ENCODE measurements around the gene FOXN4.

The FOXN4 gene

GRCh38 chr12:109346920-109347319 is 37.8 kb upstream of the FOXN4 start:
- no peak overlapping the region for H3K27ac ChIP-seq
- no peak for TF ChIP-seq CTCF (IDR thresholded peaks at IDR 0.05)
- H3K4me3 ChIP-seq = no peak overlapping the region
- no peak for DNase-seq (ENCODE audit: low spot score)

GRCh38 chr12:109345428-109345827 is 36.3 kb upstream of the FOXN4 start:
- TF ChIP-seq CTCF (IDR thresholded peaks at IDR 0.05) = no peak
- DNase-seq (ENCODE audit: low spot score) = no peak
- Histone ChIP-seq H3K27ac (no peak overlapping the region), H3K4me3 (no peak overlapping the region)

GRCh38 chr12:109343677-109344076 is 34.6 kb upstream of the FOXN4 start:
- no peak overlapping the region for H3K27ac ChIP-seq
- DNase-seq (ENCODE audit: low spot score) = no peak
- H3K4me3 ChIP-seq = no peak overlapping the region
- no peak for TF ChIP-seq CTCF (IDR thresholded peaks at IDR 0.05)

GRCh38 chr12:109336593-109336992 is 27.5 kb upstream of the FOXN4 start:
- TF ChIP-seq CTCF (IDR thresholded peaks at IDR 0.05) = no peak
- Histone ChIP-seq H3K27ac (no peak overlapping the region), H3K4me3 (no peak overlapping the region)
- no peak for DNase-seq (ENCODE audit: low spot score)

GRCh38 chr12:109334887-109335286 is 25.8 kb upstream of the FOXN4 start:
- TF ChIP-seq CTCF (IDR thresholded peaks at IDR 0.05) = no peak
- DNase-seq (ENCODE audit: low spot score) = no peak
- no peak overlapping the region for H3K27ac ChIP-seq
- H3K4me3 ChIP-seq = no peak overlapping the region

- DNase-seq (ENCODE audit: low spot score) = no peak
- Histone ChIP-seq H3K4me3 (no peak overlapping the region), H3K27ac (no peak overlapping the region)
- no peak for TF ChIP-seq CTCF (IDR thresholded peaks at IDR 0.05)
Measured at GRCh38 chr12:109331301-109331952, 22.3 kb upstream of the FOXN4 start.
